IMR-90 (cell line): Measurements from ENCODE around the gene ATP2B1.

Experiments
- BHLHE40 ChIP-seq: fragments of 150-350 bp; IDR thresholded peaks from 2 replicates; pipeline ENCODE4 v1.6.1; 2016; ENCODE audit warnings: mild to moderate bottlenecking, low read depth, low read length
- CEBPB ChIP-seq: IDR thresholded peaks from 2 replicates; pipeline ENCODE4 v1.6.1; 2012; ENCODE audit warnings: low read depth, low read length, improper control_type of control experiment
- MAFK ChIP-seq: IDR thresholded peaks from 2 replicates; pipeline ENCODE4 v1.6.1; 2012; ENCODE audit warnings: low read depth, low read length, improper control_type of control experiment
- POLR2A ChIP-seq: IDR thresholded peaks from 2 replicates; pipeline ENCODE4 v1.6.1; 2012; ENCODE audit warnings: mild to moderate bottlenecking, low read depth, low read length
- RAD21 ChIP-seq: IDR thresholded peaks from 2 replicates; pipeline ENCODE4 v1.6.1; 2012; ENCODE audit warnings: low read length, improper control_type of control experiment
- RFX5 ChIP-seq: IDR thresholded peaks from 2 replicates; pipeline ENCODE4 v1.8.0; 2012; ENCODE audit warnings: low read depth, mild to moderate bottlenecking, low read length, moderate library complexity
- SMC3 ChIP-seq: fragments of 150-350 bp; IDR thresholded peaks from 2 replicates; pipeline ENCODE4 v1.6.1; 2016; ENCODE audit warnings: low read depth, mild to moderate bottlenecking, antibody characterized with exemption, low read length, moderate library complexity
- TF ChIP-seq, protein P1 (sequence below): conservative IDR thresholded peaks from 2 replicates; pipeline ENCODE4 v1.5.1; 2012; ENCODE audit warnings: mild to moderate bottlenecking, low read depth, low read length, improper control_type of control experiment
- TF ChIP-seq, protein P2 (sequence below): fragments of 150-350 bp; IDR thresholded peaks from 2 replicates; pipeline ENCODE4 v1.6.1; 2017; ENCODE audit warnings: mild to moderate bottlenecking, antibody characterized with exemption, low read length, low read depth
- TF ChIP-seq, protein P3 (sequence below): fragments of 150-350 bp; IDR thresholded peaks from 2 replicates; pipeline ENCODE4 v1.6.1; 2016; ENCODE audit warnings: low read depth, mild to moderate bottlenecking, low read length, moderate library complexity, borderline replicate concordance

DNA sequence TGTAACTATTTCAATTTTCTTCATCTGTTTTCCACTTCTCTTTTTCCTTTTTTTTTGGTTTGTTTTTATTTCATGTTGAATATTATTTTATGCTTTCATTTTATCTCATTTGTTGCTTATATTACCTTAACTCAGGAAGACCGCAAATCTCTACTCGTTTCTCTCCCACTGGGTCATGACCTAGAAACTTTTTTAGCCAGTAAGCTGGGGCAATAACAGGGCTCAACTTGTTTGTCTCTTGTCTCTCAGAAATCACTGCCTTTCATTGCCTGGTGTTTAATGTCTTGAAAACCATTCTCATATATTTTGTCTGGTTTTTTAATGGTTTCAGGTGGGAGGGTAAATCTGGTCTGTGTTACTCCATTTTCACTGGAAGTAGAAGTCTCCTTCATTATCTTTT, 36.6 kb upstream of the ATP2B1 start:
- TF ChIP-seq, protein P1, sequence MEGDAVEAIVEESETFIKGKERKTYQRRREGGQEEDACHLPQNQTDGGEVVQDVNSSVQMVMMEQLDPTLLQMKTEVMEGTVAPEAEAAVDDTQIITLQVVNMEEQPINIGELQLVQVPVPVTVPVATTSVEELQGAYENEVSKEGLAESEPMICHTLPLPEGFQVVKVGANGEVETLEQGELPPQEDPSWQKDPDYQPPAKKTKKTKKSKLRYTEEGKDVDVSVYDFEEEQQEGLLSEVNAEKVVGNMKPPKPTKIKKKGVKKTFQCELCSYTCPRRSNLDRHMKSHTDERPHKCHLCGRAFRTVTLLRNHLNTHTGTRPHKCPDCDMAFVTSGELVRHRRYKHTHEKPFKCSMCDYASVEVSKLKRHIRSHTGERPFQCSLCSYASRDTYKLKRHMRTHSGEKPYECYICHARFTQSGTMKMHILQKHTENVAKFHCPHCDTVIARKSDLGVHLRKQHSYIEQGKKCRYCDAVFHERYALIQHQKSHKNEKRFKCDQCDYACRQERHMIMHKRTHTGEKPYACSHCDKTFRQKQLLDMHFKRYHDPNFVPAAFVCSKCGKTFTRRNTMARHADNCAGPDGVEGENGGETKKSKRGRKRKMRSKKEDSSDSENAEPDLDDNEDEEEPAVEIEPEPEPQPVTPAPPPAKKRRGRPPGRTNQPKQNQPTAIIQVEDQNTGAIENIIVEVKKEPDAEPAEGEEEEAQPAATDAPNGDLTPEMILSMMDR: no peak
- TF ChIP-seq RAD21 (no peak), SMC3 (no peak), POLR2A (no peak), RFX5 (no peak), BHLHE40 (no peak), CEBPB (no peak), MAFK (no peak)
- TF ChIP-seq, protein P2, sequence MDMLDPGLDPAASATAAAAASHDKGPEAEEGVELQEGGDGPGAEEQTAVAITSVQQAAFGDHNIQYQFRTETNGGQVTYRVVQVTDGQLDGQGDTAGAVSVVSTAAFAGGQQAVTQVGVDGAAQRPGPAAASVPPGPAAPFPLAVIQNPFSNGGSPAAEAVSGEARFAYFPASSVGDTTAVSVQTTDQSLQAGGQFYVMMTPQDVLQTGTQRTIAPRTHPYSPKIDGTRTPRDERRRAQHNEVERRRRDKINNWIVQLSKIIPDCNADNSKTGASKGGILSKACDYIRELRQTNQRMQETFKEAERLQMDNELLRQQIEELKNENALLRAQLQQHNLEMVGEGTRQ: no peak
- TF ChIP-seq, protein P3, sequence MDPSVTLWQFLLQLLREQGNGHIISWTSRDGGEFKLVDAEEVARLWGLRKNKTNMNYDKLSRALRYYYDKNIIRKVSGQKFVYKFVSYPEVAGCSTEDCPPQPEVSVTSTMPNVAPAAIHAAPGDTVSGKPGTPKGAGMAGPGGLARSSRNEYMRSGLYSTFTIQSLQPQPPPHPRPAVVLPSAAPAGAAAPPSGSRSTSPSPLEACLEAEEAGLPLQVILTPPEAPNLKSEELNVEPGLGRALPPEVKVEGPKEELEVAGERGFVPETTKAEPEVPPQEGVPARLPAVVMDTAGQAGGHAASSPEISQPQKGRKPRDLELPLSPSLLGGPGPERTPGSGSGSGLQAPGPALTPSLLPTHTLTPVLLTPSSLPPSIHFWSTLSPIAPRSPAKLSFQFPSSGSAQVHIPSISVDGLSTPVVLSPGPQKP: no peak
